A204.1 (cell line): ENCODE data around the gene QARS1.

Source experiments
- FAIRE-seq: peaks from 2 replicates; lab custom pipeline; 2012; peaks lifted over from hg19 to GRCh38; lab: Jason Lieb, UNC

QARS1 gene

GRCh38 chr3:49053543-49053942, 51.0 kb downstream of the QARS1 start:
- no peak for FAIRE-seq
